GM18526 (cell line): Measurements from ENCODE around the gene IL6R.

ENCODE experiments used
- POLR2A ChIP-seq: IDR thresholded peaks from 3 replicates; pipeline ENCODE4 v1.6.1; 2011; ENCODE audit not compliant: insufficient read length; ENCODE audit errors: extremely low read depth

IL6R gene

DNA sequence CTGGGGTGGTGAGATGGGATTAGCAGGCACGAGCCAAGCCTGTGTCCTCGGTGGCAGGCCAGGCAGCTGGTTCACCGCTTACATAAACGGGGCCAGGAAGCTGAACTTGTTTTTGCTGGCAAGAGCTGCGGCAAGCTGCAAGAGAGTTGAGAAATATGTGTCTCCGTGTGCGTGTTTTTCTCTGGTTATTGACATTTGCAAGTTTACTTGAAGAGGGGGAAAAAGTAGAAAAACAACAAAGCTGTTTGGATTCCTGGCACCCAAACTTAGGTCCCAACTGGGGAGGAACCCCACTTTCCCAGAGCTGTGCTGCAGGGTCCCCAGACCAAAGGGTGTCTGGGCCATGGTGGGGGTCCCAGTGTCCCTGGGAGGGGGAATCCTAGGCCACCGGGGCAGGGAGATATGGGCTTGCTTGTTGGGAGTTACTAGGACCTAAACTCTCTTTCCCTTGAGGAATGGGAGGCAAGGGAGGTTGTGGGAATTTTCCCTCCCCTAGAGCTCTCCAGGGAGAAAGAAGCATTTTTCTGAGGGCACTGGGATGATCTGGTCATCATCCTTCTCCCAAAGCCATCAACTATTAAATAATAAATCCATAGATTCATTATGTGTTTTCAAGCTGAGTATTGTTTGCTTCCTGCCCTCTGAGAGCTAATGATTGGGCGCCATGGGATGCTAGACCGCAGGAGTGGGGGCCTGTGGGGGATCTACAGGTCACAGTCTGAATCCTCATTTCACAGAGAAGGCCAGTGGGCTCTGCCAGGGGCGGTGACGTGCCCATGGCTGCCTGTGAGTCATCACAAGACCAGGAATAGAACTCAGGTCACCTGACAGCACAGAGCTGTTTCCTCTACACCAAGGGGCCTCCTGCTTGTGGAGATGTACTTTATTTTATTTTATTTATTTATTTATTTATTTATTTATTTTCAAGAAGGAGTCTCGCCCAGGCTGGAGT lies 14.8 kb downstream of the IL6R start:
- no peak for TF ChIP-seq POLR2A

DNA sequence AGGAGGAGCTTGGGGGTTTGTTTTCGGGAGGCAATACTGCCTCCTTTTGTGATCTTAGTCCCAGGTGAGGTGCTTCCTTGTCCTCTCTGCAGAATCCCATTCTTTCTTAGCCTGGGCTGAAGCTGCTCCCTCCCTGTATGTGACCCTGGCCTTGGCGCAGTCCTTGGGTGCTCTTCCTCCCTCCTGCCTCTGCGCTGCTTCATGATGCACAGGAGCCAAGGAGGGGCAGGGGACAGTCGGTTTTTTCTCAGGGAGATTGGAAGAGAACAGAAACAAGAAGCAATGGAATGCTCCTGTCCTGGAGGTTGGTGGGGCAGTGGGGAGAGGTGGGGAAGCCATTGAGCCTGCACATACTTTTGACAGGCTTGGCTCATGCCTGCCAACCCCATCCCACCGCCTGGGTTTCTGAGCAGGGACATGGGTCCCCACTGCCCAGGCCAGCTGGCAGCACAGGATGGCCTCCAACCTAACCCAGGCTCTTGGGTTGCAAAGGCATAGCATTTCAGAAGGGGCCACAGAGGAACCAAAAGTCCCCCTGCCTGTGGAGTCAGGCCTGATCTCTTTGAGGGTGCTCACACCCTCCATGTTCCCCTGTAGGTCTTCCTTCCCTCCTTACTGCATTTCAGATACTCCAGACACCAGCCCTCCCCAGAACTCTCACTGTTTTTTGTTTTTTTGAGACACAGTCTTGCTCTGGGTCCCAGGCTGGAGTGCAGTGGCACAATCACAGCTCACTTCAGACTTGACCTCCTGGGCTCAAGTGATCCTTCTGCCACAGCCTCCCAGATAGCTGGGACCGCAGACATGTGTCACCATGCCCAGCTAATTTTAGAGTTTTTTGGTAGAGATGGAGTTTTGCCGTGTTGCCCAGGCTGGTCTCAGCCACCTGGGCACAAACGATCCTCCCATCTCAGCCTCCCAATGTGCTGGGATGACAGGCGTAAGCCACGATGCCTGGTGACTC lies 16.1 kb downstream of the IL6R start:
- no peak for TF ChIP-seq POLR2A

DNA sequence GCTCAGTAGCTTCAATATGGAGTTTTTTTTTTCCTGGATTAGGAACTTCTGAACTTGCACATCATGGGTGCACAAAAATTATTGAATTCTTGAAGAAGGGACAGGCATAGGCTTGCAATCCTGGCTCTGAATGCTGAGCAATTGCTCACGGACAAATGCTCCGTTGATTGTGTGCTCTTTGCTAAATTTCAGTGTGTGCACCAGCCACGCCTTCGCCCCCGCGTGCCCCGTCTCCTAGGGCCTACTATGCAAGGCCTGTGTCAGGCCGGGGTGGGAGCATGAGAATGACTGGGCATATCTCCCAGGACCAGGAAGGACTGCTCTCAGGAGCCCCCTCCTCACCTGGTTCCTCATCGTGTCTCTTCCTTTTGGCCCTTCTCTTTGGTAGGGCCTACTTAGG lies 17.4 kb downstream of the IL6R start:
- no peak for TF ChIP-seq POLR2A

DNA sequence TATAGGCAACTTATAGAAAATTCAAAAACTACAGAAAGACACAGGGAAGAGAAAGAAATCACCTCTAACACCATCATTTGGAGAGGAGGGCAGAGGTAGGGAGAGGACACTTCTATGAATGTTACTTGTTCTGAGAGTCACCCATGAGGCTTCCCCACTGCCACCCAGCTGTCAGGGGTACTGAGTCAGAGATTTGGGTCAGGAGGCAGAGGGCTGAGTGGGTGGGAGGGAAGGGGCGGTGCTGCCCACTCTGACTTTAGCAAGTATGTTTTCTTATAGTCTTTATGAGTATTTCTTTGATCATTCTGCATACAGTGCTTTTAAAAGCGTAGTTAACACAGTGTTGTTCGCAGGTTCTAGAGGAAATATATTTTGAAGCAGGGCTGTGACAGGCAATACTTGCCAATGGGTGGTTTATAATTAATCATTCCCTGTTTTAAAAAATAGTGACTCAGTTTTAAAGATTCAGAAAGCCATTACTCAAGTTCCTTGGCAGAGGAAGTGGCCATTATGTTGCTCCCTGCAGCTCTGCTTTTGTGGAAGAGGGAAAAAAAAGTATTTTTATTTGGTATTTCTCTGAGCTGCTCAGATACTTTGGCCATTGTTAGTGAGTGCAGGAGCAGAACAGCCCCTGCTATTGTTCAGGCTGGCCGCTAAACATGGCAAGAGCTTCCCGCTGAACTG lies 18.3 kb downstream of the IL6R start:
- TF ChIP-seq POLR2A: no peak

DNA sequence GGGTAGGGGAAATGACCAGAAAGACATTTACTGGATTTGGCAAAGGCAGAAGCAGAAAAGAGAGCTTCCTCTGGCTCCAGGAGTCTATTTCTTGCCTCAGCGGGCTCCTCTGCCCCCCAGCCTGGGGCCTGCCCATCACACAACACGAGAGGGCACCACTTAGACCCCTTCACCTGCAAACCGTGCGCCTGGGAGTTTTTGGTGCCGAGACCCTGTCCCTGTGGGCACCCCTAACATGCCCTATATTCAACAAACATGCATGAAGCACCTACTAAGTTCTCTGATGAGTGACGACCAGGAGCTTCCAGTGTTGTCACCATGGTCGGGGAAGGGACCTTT lies 18.8 kb downstream of the IL6R start:
- TF ChIP-seq POLR2A: no peak

DNA sequence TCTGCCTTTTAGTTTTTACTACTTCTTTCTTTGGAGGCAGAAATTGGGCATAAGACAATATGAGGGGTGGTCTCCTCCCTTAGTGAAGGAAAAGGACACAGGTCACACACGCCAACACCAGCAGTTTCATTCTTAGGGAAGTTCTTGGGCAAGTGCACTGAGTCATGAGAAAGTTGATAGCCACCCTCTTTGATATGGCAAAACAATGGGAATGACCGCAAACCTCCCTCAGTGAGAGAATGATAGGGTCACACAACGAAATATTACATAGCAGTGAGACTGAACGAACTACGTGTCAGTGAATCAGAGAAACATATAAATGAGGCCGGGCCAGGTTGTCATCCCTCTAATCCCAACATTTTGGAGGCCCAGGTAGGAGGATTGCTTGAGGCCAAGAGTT lies 20.0 kb downstream of the IL6R start:
- TF ChIP-seq POLR2A: no peak

DNA sequence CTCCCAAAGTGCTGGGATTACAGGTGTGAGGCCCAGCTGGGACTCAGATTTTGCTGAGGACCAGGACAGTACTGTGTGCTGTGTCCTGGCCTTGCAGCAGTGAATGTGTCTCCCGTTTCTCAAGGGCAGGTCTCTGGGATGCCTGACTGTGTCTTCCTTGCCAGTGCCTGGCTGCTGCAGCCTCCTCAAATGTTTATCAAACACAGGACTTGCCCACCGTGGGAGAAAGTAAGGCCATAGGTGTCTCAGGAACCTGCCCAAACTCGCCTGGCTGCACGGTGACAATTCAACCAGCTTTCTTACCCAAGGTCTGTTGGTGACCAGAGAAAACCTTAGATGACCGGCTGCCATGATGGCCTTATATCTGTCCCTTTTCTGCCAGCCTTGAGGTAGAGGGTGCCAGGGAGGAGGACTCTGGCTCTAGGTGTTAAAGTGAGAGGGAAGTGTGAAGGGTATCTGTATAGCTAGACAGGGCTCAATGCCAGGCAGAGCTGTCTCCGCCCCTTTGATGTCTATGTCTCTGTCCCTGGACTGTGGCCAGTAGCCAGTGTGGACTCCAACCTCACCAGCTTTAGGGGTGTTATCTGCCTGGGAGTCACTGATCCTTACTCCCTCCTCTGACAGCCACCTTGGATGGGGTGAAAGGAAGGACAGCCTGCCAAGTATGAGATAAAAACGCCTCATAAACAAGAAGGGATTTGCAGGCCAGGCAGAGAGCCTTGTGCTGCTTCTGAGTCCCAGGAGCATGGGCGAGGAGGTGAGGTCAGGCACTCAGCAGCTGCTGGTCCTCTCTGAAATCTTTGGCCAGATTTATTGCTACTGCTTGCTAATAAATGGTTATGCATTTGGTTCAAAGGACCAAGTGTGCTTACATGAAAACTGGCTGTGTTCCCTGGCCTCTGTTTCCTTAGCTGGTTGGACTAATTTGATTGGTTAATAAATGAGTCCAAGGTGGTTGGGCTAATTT lies 22.3 kb downstream of the IL6R start:
- no peak for TF ChIP-seq POLR2A

DNA sequence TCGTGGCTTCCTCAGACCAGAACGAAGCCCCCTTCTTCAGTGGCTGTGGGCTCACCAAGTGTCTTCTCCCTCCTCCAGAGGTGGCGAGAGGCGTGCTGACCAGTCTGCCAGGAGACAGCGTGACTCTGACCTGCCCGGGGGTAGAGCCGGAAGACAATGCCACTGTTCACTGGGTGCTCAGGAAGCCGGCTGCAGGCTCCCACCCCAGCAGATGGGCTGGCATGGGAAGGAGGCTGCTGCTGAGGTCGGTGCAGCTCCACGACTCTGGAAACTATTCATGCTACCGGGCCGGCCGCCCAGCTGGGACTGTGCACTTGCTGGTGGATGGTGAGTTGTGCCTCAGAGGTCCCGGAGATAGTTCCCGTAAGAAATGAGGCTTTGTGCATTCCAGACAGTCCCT lies 24.0 kb downstream of the IL6R start:
- TF ChIP-seq POLR2A: no peak

DNA sequence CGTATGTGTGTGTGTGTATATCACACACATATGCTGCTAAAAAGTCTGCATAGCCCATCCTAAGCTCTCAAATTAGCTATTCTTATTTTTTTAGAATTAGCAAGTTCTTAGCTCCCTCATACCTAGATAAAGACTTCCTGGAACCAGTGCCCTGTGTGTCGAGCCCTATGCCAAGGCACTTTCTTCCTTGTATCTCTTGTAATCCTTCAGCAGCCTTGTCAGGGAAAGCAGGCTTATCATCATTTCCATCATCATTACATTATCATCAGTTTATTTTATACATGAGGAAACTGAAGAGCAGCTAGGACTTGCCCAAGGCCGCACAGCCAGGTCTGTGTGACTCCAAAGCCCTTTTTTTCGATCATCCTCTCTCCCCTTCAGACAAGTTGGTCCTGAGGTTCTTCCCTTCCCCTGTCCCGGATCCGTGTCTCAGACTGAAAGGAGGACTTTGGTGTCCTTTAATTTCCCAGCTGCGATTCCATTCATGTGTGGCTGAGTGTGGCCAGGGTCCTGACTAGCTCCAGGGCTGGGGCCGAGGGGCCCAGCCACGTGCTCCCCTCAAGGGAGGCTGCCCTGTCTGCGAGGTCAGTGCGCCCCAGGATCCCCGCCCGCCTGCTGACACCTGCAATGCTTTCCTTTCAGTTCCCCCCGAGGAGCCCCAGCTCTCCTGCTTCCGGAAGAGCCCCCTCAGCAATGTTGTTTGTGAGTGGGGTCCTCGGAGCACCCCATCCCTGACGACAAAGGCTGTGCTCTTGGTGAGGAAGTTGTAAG lies 24.9 kb downstream of the IL6R start:
- TF ChIP-seq POLR2A: no peak

DNA sequence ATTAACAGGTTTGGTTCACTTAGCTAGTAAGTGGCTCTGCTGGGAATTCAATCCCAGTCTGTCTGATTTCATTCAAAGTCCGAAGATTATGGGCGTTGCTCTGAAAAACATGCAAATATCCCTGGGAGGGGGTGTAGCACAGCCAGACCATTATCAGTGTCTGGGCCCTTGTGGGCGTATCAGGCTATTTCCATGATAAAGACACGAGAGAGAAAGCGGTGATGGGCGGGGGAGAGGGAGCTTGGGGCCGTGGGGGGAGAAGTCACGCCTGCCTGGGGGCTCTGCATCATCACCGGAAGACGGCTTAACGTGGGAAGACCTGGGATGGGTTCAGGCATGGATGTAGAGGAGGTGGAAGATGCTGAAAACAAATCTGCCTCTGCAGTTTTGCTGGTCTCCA lies 25.8 kb downstream of the IL6R start:
- no peak for TF ChIP-seq POLR2A

DNA sequence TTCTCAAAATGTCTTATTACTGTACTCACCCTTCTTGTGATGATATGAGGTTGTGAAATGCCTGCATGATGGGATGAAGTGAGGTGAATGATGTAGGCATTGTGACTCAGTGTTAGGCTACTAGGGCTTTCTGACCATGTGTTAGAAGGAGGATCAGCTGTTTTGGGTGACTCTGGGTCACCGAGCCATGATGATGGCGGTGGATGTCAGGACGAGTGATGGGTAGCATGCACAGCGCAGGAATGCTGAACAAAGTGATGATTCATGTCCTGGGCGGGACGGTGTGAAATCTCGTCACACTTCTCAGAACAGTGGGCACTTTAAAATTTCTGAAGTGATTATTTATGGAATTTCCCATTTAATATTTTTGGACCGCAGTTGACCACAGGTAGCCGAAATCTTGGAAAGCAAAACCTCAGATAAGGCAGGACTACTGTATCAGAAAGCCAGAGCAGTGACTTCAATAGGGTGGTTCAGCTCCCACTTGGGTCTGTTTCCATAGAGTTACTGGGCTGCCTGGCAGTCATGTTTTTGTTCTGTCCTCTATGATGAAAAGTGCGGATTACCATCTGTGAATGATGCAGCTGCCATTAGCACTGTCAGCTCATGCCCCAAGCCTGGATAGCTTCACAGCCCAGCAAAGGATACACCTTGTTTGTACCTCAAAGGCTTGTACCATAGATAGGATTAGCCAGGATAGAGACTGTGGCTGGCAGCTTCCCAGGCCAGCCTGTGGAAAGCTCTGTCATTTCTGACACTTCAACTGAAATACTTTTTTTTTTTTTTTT lies 26.6 kb downstream of the IL6R start:
- no peak for TF ChIP-seq POLR2A

DNA sequence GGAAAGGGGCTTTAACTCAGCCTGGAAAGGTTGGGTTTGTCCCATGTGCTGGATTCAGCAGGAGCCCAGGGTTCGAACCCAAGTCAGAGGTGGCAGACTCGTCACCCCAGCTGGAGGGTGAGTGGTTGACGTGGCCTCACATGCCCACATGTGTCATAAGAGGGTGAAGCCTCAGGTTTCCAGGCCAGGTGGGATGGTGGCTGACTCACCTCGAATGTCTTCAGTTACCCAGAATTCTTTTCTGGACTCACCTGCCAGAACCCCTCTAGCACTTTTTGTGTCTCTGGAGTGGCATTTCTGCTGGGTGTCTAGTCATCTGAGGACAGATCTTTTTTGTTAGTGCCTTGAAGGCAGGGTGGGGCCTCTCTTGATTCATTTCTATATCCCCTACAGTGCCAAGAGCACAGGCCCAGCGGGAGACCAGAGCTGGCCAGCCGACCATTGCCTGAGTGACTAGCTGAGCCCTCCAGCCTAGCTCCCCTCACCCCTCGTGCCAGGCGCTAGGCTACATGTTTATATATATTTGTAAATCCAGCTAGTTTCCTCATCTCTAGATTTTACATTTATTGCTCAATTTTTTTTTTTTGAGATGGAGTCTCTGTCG lies 28.1 kb downstream of the IL6R start:
- TF ChIP-seq POLR2A: no peak
